Endodermal cell (in vitro differentiated cells): ENCODE results near the gene TCEANC2. TPM values are rescaled to one million over a fixed set of nuclear protein-coding genes. Genes with fewer than 3 reads are reported as not detected.

Experiments
- DNase-seq: peaks from one replicate; pipeline ENCODE4 v3.0.0-alpha.2; 2017
- H3K27ac ChIP-seq: 2 replicates; pipeline ENCODE4 v1.5.1; 2013; ENCODE audit warnings: mild to moderate bottlenecking, low read depth, low read length, moderate library complexity
- H3K27me3 ChIP-seq: 2 replicates; pipeline ENCODE4 v1.6.1; 2013; ENCODE audit warnings: mild to moderate bottlenecking, low read length, moderate library complexity; ENCODE audit not compliant: insufficient read depth, control insufficient read depth, poor library complexity, severe bottlenecking
- H3K36me3 ChIP-seq: 2 replicates; pipeline ENCODE4 v1.7.0; 2013; ENCODE audit warnings: mild to moderate bottlenecking, low read length, moderate library complexity; ENCODE audit not compliant: control insufficient read depth, insufficient read depth
- H3K4me1 ChIP-seq: one replicate; pipeline ENCODE4 v1.7.0; 2013; ENCODE audit warnings: low read length; ENCODE audit not compliant: control insufficient read depth, insufficient read depth
- H3K4me3 ChIP-seq: 2 replicates; pipeline ENCODE4 v1.5.1; 2013; ENCODE audit warnings: mild to moderate bottlenecking, low read length, moderate library complexity
- H3K9ac ChIP-seq: 2 replicates; pipeline ENCODE4 v1.6.1; 2013; ENCODE audit warnings: mild to moderate bottlenecking, low read length, moderate library complexity; ENCODE audit not compliant: poor library complexity, severe bottlenecking; ENCODE audit errors: extremely low read depth
- H3K9me3 ChIP-seq: 2 replicates; pipeline ENCODE4 v1.6.1; 2013; ENCODE audit warnings: mild to moderate bottlenecking, low read length, moderate library complexity; ENCODE audit not compliant: control insufficient read depth
- H3K27ac Mint-ChIP-seq: 2 replicates; pipeline ENCODE4 v1.8.0; 2020; ENCODE audit warnings: mixed read lengths
- H3K27me3 Mint-ChIP-seq: 2 replicates; pipeline ENCODE4 v1.8.0; 2021; ENCODE audit warnings: mild to moderate bottlenecking, mixed read lengths; ENCODE audit not compliant: insufficient read depth
- H3K36me3 Mint-ChIP-seq: 2 replicates; pipeline ENCODE4 v1.8.0; 2020; ENCODE audit warnings: low read depth, mixed read lengths
- H3K4me1 Mint-ChIP-seq: 2 replicates; pipeline ENCODE4 v1.8.0; 2020; ENCODE audit warnings: mixed read lengths
- H3K4me3 Mint-ChIP-seq: 2 replicates; pipeline ENCODE4 v1.8.0; 2020; ENCODE audit warnings: mild to moderate bottlenecking, moderate library complexity, mixed read lengths
- H3K9me3 Mint-ChIP-seq: 2 replicates; pipeline ENCODE4 v1.8.0; 2020; ENCODE audit warnings: mild to moderate bottlenecking, mixed read lengths
- CTCF ChIP-seq: fragments of 200-600 bp; sonication (generic); conservative IDR thresholded peaks from 2 replicates; pipeline ENCODE4 v1.5.0; 2021; ENCODE audit warnings: antibody characterized with exemption, mild to moderate bottlenecking
- WGBS, 2 experiments: methylation state at CpG; one replicate each; pipeline versions ENCODE4 v1.1.5 to v1.1.7; 2013; ENCODE audit warnings: missing lambda C conversion rate in 2 of 2, mixed read lengths in 1 of 2; ENCODE audit not compliant: insufficient coverage in 1 of 2, insufficient read length in 1 of 2; 5-methylcytosine and 5-hydroxymethylcytosine counted together
- total RNA-seq, 2 donors: library from RNA; stranded (reverse); fragmentation: NEBNext Ultra II Directional in 1 of 2; extraction: Animal tissue kit (Norgen Biotek cat#: 25700) in 1 of 2; gene quantifications; 2 replicates in 1 of 2; 3 replicates in 1 of 2; pipeline ENCODE4 v1.2.1, GENCODE V29; 2021

The TCEANC2 gene
- total RNA-seq, 2 donors from 2014 or later, result 5.9 to 6.6 TPM

GRCh38 chr1:54014009-54014629 is 39.3 kb upstream of the TCEANC2 start:
- Histone ChIP-seq H3K9me3 (no peaks in the 10 kb centered on the region), H3K4me3 (no peak overlapping the region), H3K9ac (no peak overlapping the region), H3K27me3 (peaks cover 5% of the 10 kb centered on the region), H3K4me1 (no peaks in the 10 kb centered on the region), H3K27ac (no peak overlapping the region), H3K36me3 (no peaks in the 10 kb centered on the region)
- 83% methylated on average over 17 of the region's 17 CpGs; no CpG with 5 or more reads in 1 of the 2 experiments for WGBS, 2 experiments
- TF ChIP-seq CTCF, result no peak
- Mint-ChIP-seq H3K4me1 (peaks cover 14% of the 10 kb centered on the region), H3K27me3 (peaks cover 4% of the 10 kb centered on the region), H3K27ac (no peak overlapping the region), H3K4me3 (no peak overlapping the region), H3K36me3 (no peaks in the 10 kb centered on the region), H3K9me3 (no peaks in the 10 kb centered on the region)
- peak; percentile 60 for DNase-seq

GRCh38 chr1:54016343-54017282 is 36.8 kb upstream of the TCEANC2 start:
- H3K9me3 ChIP-seq, result no peaks in the 10 kb centered on the region
- peak; percentile 77 for DNase-seq
- Mint-ChIP-seq H3K36me3 (no peaks in the 10 kb centered on the region), H3K9me3 (no peaks in the 10 kb centered on the region), H3K4me3 (no peak overlapping the region), H3K27me3 (peaks cover 2% of the 10 kb centered on the region), H3K27ac (peak overlapping the region; percentile 39), H3K4me1 (peaks cover 18% of the 10 kb centered on the region)
- no peaks in the 10 kb centered on the region for H3K4me1 ChIP-seq
- peaks cover 5% of the 10 kb centered on the region for H3K27me3 ChIP-seq
- no peak for TF ChIP-seq CTCF
- H3K9ac ChIP-seq, result no peak overlapping the region
- no peak overlapping the region for H3K4me3 ChIP-seq
- no peaks in the 10 kb centered on the region for H3K36me3 ChIP-seq
- H3K27ac ChIP-seq, result no peak overlapping the region
- 64 to 69% methylated on average over 7 to 8 of the region's 8 CpGs for WGBS, 2 experiments

GRCh38 chr1:54017979-54018378 is 35.4 kb upstream of the TCEANC2 start, which contains the start of gene LDLRAD1:
Gene LDLRAD1 (minus strand): TSS chr1:54018186. CDS start chr1:54018112, 74 bp downstream.
- WGBS, 2 experiments, result 48 to 71% methylated on average over 4 to 6 of the region's 6 CpGs
- Histone ChIP-seq H3K9me3 (no peaks in the 10 kb centered on the region), H3K27ac (no peak within 1 kb of the TSS), H3K4me3 (no peak within 1 kb of the TSS), H3K9ac (no peak within 1 kb of the TSS), H3K36me3 (no peaks in the 10 kb centered on the region), H3K4me1 (no peaks in the 10 kb centered on the region), H3K27me3 (no peaks in the 10 kb centered on the region)
- Mint-ChIP-seq H3K27ac (no peak within 1 kb of the TSS), H3K9me3 (no peaks in the 10 kb centered on the region), H3K27me3 (no peaks in the 10 kb centered on the region), H3K4me3 (no peak within 1 kb of the TSS), H3K36me3 (no peaks in the 10 kb centered on the region), H3K4me1 (peaks cover 18% of the 10 kb centered on the region)
- TF ChIP-seq CTCF, result no peak
- peak; percentile 79 for DNase-seq
